ENCODE results near the gene MUC22.

DNA sequence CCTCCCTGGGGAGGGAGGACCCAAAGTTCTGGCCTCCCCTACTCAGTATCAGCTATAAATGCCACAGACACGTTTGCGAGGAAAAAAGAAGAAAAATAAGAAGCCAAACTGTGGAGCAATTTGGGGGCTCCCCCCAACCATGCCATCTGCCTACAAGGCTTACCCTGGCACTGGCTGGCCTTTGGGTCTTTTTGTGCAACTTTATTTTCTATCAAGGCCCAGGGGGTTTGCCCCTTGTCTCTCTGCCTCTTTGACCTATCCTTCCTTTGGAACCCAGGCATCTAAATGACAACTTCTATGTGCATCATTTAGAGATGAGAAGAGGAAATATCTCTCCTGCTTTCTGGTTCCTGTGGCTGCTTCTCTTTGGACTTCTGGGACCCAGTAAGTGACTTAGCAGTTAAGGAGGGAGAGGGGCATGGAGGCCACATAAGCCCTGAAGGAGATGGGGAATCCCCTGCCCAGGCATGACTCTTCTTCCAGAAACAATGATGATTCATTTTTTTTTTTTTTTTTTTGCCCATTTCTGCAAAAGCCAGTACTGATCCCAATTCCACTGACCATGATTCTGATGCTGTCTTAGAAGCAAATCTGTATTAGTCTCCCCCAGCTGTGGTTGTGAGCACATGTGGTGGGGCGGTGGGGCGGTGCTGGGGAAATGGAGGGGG lies at the start of gene MUC22:
- no peak for TF ChIP-seq POLR2A (IDR thresholded peaks at IDR 0.05; ENCODE audit: low read depth)
- TF ChIP-seq, protein P1, sequence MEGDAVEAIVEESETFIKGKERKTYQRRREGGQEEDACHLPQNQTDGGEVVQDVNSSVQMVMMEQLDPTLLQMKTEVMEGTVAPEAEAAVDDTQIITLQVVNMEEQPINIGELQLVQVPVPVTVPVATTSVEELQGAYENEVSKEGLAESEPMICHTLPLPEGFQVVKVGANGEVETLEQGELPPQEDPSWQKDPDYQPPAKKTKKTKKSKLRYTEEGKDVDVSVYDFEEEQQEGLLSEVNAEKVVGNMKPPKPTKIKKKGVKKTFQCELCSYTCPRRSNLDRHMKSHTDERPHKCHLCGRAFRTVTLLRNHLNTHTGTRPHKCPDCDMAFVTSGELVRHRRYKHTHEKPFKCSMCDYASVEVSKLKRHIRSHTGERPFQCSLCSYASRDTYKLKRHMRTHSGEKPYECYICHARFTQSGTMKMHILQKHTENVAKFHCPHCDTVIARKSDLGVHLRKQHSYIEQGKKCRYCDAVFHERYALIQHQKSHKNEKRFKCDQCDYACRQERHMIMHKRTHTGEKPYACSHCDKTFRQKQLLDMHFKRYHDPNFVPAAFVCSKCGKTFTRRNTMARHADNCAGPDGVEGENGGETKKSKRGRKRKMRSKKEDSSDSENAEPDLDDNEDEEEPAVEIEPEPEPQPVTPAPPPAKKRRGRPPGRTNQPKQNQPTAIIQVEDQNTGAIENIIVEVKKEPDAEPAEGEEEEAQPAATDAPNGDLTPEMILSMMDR (IDR thresholded peaks at IDR 0.05): no peak

Data from esophagus muscularis mucosa (tissue), 3 donors.